Measurements from ENCODE around the gene OXSR1. TPM values are rescaled to one million over a fixed set of nuclear protein-coding genes. Genes with fewer than 3 reads are reported as not detected.

The OXSR1 gene
- total and polyA plus RNA-seq, 2 of the 13 experiments (the other 11 are each of a cell fraction or from before 2014, with no cell fraction given) = 27.4 to 32.6 TPM

DNA sequence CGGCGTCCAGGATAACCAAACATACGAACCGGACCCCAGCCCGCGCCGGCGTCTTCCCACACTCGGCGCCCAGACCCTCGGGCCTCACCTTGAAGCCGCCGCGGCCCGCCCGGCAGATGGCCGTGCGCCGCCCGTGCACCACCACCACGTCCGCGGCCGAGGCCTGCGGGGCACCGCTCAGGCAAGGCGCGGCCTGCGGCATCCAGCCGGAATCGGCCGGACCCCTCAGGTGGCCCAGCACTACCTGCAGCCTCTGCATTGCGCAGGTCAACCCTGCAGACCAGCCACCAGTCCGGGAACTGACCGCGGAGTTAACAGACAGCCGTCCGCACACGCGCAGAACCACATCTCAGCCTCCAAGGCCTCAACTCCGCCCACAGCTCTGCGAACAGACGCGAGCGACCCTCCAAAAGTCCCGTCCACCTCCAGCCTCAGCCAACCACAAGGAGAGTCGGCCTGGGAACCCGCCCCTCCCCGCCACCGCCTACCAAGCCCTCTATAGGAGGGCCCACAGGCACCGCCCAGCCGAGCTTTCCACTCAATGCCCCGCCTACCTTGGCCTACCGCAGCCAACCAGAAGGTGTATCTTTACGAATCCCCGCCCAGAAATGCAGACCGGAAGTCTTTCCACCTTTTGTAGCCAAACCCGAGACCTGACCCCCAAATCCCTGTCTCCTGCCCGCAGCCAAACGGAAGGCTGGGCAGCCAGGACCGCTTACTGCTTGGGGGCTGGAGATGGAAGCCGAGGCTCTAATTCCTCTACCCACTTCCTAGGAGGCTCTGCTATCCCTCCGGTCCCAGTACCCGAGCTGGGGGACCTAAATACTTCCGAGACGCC, 28.3 kb upstream of the OXSR1 start, which contains the start of gene ACAA1 (continued):
- TF ChIP-seq ZNF75D (CRISPR knock-in tag; IDR thresholded peaks at IDR 0.05; ENCODE audit: borderline replicate concordance) = no peak
- TF ChIP-seq ISL2 (CRISPR knock-in tag; IDR thresholded peaks at IDR 0.05) = no peak
- peak; percentile 68; the same call in 1 of the 2 replicates for TF ChIP-seq ZNF543 (CRISPR knock-in tag; IDR thresholded peaks at IDR 0.05)
- TF ChIP-seq SRSF1 (optimal IDR thresholded peaks at IDR 0.05; ENCODE audit: low read depth, low read length) = no peak
- peak; percentile 65; the same call in 1 of the 2 replicates for TF ChIP-seq ZNF816 (CRISPR knock-in tag; IDR thresholded peaks at IDR 0.05; ENCODE audit: borderline replicate concordance)
- no peak; the same call in 1 of the 2 replicates for TF ChIP-seq TARDBP (CRISPR knock-in tag; IDR thresholded peaks at IDR 0.05)
- TF ChIP-seq ZNF101 (CRISPR knock-in tag; IDR thresholded peaks at IDR 0.05; ENCODE audit: borderline replicate concordance, low read depth) = no peak
- no peak for TF ChIP-seq ZNF382 (CRISPR knock-in tag; IDR thresholded peaks at IDR 0.05; ENCODE audit: borderline replicate concordance)
- TF ChIP-seq NFKBIZ (CRISPR knock-in tag; IDR thresholded peaks at IDR 0.05) = no peak
- 0 out of 2 replicates have a peak, but pooled peaks have one; percentile 13 for TF ChIP-seq ZNF7 (CRISPR knock-in tag; IDR thresholded peaks at IDR 0.05)
- TF ChIP-seq ZBTB3 (CRISPR knock-in tag; IDR thresholded peaks at IDR 0.05; ENCODE audit: borderline replicate concordance, low read depth) = 0 out of 2 replicates have a peak, but pooled peaks have one; percentile 58
- TF ChIP-seq SSRP1 (CRISPR knock-in tag; IDR thresholded peaks at IDR 0.05) = no peak
- TF ChIP-seq, protein P1, sequence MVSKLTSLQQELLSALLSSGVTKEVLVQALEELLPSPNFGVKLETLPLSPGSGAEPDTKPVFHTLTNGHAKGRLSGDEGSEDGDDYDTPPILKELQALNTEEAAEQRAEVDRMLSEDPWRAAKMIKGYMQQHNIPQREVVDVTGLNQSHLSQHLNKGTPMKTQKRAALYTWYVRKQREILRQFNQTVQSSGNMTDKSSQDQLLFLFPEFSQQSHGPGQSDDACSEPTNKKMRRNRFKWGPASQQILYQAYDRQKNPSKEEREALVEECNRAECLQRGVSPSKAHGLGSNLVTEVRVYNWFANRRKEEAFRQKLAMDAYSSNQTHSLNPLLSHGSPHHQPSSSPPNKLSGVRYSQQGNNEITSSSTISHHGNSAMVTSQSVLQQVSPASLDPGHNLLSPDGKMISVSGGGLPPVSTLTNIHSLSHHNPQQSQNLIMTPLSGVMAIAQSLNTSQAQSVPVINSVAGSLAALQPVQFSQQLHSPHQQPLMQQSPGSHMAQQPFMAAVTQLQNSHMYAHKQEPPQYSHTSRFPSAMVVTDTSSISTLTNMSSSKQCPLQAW (CRISPR knock-in tag; IDR thresholded peaks at IDR 0.05) = peak; percentile 82; the same call in 1 of the 2 replicates
- TF ChIP-seq NBN (conservative IDR thresholded peaks at IDR 0.05) = no peak
- TF ChIP-seq ZNF280D (CRISPR knock-in tag; IDR thresholded peaks at IDR 0.05) = no peak
- TF ChIP-seq KLF9 (CRISPR knock-in tag; IDR thresholded peaks at IDR 0.05; ENCODE audit: low read depth) = no peak
- no peak for TF ChIP-seq KDM3A (CRISPR knock-in tag; IDR thresholded peaks at IDR 0.05; ENCODE audit: low read depth)
- TF ChIP-seq TSC22D2 (CRISPR knock-in tag; IDR thresholded peaks at IDR 0.05; ENCODE audit: borderline replicate concordance) = no peak
- peak; percentile 68; the same call in 1 of the 2 replicates for TF ChIP-seq SNAPC4 (CRISPR knock-in tag; IDR thresholded peaks at IDR 0.05)
- no peak for TF ChIP-seq ZNF891 (CRISPR knock-in tag; IDR thresholded peaks at IDR 0.05)
